ENCODE measurements around the gene ZNF594. TPM values are rescaled to one million over a fixed set of nuclear protein-coding genes. Genes with fewer than 3 reads are reported as not detected.
"Not testable (repeated sequence)": the region's sequence is repeated elsewhere in the genome, so short reads cannot be mapped to it uniquely, and the experiment has no call there.

ZNF594 gene
- polyA plus RNA-seq (2013, experiment 1 of 2; ENCODE audit: insufficient read length) = 4.1 TPM
- polyA plus RNA-seq (2013, experiment 2 of 2; ENCODE audit: insufficient read length) = 4.6 TPM

DNA sequence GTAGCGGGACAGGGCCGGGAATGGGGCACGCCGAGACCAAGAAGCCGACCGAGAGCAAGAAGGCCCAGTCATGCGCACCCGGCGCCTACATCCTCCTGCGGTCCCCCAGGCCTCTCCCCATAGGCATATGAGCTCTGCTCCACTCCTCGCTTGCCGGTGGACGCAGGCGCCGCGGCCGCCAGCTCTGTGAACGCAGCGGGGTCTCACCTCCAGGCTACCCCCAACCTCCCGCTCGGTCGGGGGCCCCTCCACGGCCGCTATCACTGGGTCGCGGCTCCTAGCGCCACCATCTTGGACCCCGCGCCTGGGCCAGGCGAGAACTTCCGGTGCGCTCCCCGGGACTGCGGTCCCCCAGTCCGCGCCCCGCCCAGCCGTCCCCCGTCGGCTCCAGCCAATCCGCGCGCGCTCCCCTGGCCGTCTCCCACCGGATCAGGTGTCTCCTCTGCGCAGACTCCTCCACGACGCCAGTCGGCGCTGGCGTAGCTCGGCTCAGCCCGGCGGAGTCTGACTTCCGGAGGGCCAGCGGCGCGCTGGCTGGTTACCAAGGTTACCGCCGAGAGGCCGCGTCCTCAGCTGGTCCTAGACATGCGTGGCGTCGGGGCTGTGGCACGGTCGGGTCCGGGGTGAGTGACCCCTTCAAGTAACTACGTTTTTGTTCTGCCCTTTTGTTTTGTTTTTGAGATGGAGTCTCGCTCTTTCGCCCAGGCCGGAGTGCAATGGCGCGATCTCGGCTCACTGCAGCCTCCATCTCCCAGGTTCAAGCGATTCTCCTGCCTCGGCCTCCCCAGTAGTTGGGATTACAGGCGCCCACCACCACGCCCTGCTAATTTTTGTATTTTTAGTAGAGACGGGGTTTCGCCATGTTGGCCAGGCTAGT is at the start of gene ZNF594:
Gene ZNF594 (minus strand): TSS at position 328 of the 877 bp plus-strand sequence. CDS start 7,612 bp downstream, outside the sequence.
- DNase-seq = peak; percentile 97

DNA sequence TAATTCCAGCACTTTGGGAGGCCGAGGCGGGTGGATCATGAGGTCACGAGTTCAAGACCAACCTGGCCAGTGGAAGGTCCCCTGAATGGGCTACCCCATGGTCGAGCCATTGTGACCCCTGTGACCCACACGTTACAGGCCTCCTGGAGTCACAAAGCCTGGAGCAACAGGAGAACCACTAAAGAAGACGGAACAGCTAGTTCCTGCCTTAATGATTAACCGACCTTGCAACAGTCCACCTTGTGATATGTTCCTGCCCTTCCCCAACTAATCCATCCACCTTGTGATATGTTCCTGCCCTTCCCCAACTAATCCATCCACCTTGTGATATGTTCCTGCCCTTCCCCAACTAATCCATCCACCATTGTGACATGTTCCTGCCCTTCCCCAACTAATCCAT is 48.1 kb upstream of the ZNF594 start:
- not testable (repeated sequence) for DNase-seq

- no peak for DNase-seq
Measured at GRCh38 chr17:5238333-5238732, 46.7 kb upstream of the ZNF594 start.

GRCh38 chr17:5237541-5238016 is 45.9 kb upstream of the ZNF594 start:
- peak; percentile 44 for DNase-seq

- DNase-seq = no peak
Measured at GRCh38 chr17:5236938-5237540, 45.4 kb upstream of the ZNF594 start.

- no peak for DNase-seq
Measured at GRCh38 chr17:5234645-5235576, 43.2 kb upstream of the ZNF594 start, which contains the start of gene SCIMP. Gene SCIMP (minus strand): TSS chr17:5234860. CDS start chr17:5234755, 105 bp downstream.

DNA sequence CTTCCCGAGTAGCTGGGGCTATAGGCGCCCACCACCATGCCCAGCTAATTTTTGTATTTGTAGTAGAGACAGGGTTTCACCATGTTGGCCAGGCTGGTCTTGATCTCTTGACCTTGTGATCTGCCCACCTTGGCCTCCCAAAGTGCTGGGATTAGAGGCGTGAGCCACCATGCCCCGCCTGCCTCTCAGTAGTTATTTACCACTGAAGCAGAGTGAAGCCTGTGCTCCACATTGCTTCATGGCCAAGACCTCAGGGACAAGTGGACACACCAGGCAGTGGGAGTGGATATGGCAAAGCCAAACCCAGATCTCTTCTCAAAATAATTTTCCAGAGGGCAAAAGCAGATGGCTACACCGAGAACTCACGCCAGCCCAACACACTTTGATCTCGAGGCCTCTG is 41.8 kb upstream of the ZNF594 start:
- not testable (repeated sequence) for DNase-seq

DNA sequence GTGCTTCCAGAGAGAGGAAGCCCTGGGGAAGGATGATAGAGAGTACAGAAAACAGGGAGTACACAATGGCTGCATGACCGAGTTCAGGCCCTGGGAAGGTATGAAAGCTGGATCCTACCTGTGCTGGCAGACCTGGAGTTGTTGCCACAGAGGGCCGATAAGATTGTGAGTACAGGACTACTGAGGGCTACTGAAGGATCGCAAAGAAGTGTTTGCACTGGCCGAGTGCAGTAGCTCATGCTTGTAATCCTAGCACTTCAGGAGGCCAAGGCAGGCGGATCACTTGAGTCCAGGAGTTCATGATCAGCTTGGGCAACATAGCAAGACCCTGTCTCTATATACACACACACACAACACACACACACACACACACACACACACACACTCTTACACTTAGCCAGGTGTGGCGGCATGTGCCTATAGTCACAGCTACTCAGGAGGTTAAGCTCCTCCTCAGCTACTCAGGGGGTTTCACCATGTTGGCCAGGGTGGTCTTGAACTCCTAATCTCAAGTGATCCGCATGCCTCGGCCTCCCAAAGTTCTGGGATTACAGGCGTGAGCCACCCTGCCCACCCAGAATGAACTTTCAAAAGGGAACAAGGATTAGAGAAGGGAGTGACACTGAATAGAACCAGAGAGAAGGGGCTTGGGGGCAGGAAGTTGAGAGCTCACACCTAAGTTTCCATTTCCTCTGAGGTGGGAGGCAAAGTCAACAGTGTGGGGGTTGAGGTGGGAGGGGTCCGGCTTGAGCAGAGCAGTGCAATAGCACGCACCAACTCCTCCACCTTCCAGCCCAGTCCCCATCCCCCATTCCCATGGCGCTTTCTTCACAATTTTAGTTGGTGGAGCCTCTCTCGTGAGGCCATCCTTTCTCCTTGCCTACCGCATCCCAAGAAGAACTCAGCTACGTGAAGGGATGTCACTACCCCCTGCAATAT is 35.5 kb upstream of the ZNF594 start:
- no peak for DNase-seq

DNA sequence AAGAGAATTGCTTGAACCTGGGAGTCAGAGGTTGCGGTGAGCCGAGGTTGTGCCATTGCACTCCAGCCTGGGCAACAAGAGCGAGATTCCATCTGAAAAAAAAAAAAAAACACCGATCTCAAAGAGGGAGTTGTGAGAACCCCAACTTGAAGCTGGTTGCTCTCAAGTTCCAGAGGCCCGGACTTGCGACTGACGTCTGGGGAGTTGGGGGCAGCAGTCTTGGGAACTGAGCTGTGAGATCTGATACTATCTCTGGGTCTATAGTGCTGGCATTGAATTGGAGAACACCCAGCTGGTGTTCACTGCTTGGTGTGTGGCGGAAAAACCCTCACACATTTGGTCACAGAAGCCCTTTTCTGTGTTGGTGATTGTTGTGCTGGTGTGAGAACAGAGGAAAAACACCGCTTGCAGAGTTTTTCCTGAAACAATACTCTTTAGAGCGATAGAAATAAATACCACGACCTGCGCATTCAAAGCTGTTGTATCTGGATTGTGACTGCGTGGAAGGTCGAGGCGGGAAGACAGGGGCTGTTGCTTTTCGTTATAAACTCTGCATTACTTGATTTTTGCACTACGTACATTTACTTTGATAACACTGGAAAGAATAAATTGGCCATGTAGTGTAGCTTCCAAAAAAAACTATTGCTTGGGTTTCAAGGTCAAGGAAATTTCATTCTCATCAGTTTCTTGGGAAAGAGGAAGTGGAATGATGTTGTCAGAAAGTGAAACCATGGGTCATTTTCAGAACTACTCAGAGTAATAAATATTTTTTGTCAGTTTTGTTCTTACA is 34.2 kb upstream of the ZNF594 start:
- DNase-seq = no peak

- not testable (repeated sequence) for DNase-seq
Measured at GRCh38 chr17:5221912-5222311, 30.2 kb upstream of the ZNF594 start.

DNA sequence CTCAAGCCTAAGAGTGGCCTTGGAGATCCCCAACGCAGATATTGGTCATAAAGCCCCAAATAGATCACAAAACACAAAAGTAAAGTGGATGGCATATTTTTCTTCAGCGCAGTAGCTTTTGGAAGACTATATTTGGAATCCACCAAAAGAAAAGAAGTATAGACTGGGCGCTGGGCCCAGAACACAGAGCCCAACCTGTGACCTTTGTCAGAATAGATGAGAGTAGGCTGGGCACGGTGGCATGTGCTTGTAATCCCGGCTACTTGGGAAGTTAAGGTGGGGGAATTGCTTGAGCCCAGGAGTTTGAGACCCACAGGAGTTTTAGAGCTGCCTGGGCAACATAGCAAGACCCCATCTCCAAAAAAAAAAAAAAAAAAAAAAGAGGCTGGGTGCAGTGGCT is 28.4 kb upstream of the ZNF594 start:
- no peak for DNase-seq

DNA sequence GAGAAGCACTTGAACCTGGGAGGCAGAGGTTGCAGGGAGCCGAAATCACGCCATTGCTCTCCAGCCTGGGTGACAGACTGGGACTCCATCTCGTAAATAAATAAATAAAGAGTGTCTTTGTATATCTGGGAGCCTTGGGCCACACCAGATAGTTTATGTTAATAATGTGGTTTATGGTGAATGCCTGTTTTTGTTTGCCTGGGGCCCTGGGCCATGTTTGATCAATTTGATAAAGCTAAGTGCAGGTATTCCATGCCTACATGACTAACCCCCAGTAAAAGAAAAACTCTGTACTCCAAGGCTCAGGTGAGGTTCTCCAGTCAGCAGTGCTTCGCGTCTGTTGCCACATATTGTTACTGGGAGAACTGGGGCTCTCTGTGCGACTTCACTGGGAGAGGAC is 27.9 kb upstream of the ZNF594 start:
- DNase-seq = no peak

DNA sequence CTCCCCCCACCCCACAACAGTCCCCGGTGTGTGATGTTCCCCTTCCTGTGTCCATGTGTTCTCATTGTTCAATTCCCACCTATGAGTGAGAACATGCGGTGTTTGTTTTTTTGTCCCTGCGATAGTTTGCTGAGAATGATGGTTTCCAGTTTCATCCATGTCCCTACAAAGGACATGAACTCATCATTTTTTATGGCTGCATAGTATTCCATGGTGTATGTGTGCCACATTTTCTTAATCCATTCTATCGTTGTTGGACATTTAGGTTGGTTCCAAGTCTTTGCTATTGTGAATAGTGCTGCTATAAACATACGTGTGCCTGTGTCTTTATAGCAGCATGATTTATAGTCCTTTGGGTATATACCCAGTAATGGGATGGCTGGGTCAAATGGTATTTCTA is 25.9 kb upstream of the ZNF594 start:
- not testable (repeated sequence) for DNase-seq

DNA sequence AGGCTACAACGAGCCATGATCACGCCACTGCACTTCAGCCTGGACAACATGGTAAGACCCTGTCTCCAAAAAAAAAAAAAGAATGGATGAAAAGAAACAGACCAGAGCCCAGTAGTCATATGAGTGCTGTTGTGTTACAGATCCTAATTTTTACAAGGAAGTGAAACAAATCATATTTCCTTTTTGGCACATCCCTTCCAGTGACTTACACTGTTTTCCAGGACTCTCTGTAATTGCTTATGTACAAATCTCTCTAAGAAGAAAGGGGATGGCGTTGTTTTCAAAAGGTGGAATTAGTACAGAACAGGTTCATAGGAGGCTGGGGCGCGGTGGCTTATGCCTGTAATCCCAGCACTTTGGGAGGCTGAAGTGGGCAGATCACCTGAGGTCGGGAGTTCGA is 19.8 kb upstream of the ZNF594 start:
- no peak for DNase-seq

DNA sequence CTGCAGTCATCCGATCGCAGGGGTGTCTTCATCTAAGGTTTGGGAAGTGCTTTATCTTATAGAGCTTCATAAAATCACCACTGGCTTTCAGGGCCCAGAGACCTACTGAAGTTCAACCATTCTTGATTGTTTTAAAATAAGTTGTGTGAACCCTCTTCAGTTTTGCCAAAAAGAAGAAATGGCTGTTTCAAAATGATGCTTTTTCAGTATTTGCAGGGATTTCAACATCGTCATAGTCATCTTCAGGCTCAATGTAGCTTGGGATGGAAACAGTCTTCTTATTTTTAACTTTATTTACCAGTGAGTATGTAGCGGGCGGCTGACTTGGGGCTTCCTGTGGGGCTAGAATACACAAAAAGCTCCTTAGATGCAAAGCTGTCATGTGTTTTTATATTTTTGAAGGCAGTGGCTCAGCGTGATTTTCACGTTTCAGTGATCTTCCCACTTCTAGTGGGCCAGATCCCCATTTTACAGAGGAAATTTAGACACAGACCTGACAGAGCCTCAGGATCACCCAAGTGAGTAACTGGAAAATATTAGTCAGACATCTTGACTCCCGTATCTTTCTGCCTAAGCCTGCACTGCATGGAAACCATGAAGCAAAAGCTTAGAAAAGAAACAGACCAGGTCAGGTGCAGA is 19.1 kb upstream of the ZNF594 start:
- no peak for DNase-seq

- DNase-seq = no peak
Measured at GRCh38 chr17:5210091-5210490, 18.4 kb upstream of the ZNF594 start.

GRCh38 chr17:5209396-5209795 is 17.7 kb upstream of the ZNF594 start:
- DNase-seq = no peak

DNA sequence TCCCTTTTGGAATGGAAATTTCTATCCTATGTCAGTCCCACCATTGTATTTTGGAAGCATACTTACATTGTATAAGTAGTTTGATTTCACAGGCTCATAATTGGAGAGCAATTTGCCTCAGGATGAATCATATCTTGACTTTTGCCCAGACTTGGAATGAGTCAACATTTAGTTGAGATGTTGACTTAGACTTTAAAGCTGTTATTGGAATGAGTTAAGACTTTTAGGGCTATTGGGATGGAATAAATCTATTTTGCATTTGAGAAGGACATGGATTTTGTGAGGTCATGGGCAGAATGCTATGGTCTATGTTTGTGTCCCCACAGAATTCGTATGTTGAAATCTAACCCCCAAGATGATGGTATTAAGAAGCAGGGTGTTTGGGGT is 12.2 kb upstream of the ZNF594 start:
- peak; percentile 57 for DNase-seq

GRCh38 chr17:5203178-5203907 is 11.7 kb upstream of the ZNF594 start:
- peak; percentile 49 for DNase-seq
